Transverse colon (tissue), 4 donors: Measurements from ENCODE around the gene ADAMTS19.

Experiments used
- EP300 ChIP-seq: sonication (generic); formaldehyde crosslinking; IDR thresholded peaks from one replicate; pipeline ENCODE4 v1.6.1; 2017; ENCODE audit warnings: antibody characterized with exemption, low read depth
- POLR2AphosphoS5 ChIP-seq, 3 donors: sonication (generic); formaldehyde crosslinking; IDR thresholded peaks; one replicate each; pipeline ENCODE4 v1.6.1; 2016; ENCODE audit warnings: antibody characterized with exemption in 3 of 3
- TF ChIP-seq, protein P1 (sequence below), 5 experiments: fragments of 200-600 bp in 3 of 5; fragments of 450-650 bp in 2 of 5; sonication (generic) in 3 of 5; IDR thresholded peaks; 1 replicate in 2 of 5; 2 replicates in 3 of 5; pipeline ENCODE4 v1.5.1; 2016 to 2017; ENCODE audit warnings: antibody characterized with exemption in 5 of 5, inconsistent platforms in 3 of 5, mild to moderate bottlenecking in 2 of 5, moderate library complexity in 1 of 5

DNA sequence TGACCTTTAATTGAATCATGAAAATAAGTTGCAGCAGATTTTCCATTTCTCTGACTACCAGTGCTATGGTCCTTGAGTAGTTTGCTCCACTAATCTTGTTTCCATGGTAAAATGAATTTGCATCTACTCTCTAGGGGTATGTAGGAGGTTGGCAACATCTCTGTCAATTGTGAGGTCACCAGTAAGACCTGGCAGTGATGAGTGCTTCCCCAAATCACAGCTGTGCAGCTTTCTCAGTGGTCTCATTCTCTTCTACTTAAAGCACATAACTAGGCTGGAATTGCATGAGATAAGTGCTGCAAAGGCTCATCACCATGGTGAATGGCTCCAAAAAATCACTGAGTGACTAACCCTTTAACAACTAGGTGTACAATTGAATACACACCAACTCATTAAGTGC is 36.3 kb downstream of the ADAMTS19 start:
- TF ChIP-seq, protein P1, sequence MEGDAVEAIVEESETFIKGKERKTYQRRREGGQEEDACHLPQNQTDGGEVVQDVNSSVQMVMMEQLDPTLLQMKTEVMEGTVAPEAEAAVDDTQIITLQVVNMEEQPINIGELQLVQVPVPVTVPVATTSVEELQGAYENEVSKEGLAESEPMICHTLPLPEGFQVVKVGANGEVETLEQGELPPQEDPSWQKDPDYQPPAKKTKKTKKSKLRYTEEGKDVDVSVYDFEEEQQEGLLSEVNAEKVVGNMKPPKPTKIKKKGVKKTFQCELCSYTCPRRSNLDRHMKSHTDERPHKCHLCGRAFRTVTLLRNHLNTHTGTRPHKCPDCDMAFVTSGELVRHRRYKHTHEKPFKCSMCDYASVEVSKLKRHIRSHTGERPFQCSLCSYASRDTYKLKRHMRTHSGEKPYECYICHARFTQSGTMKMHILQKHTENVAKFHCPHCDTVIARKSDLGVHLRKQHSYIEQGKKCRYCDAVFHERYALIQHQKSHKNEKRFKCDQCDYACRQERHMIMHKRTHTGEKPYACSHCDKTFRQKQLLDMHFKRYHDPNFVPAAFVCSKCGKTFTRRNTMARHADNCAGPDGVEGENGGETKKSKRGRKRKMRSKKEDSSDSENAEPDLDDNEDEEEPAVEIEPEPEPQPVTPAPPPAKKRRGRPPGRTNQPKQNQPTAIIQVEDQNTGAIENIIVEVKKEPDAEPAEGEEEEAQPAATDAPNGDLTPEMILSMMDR (IDR thresholded peaks at IDR 0.05) = no peak
- no peak for TF ChIP-seq POLR2AphosphoS5 (IDR thresholded peaks at IDR 0.05)
- TF ChIP-seq EP300 = no peak
